WTC11 (cell line): ENCODE measurements around the gene P2RY4. TPM values are rescaled to one million over a fixed set of nuclear protein-coding genes. Genes with fewer than 3 reads are reported as not detected.

Source experiments
- ATAC-seq: fragments of 200-7000 bp; cut with Tn5 transposase; 2 replicates; pipeline ENCODE4 v1.10.0; 2021; ENCODE audit warnings: mild to moderate bottlenecking, moderate library complexity
- CTCF ChIA-PET: fragments of 300-600 bp; sonication (Branson Sonifier 250); formaldehyde crosslinking; loops from one replicate; lab custom pipeline; 2021; ENCODE audit warnings: antibody characterized with exemption; lab: Charles Lee
- POLR2A ChIA-PET: fragments of 350-600 bp; sonication (Branson Sonifier 250); formaldehyde crosslinking; loops from one replicate; lab custom pipeline; 2021; ENCODE audit warnings: antibody characterized with exemption; lab: Charles Lee
- DNase-seq: peaks from one replicate; pipeline ENCODE4 v3.0.0; 2021; ENCODE audit warnings: low spot score
- H3K27ac Mint-ChIP-seq: 2 replicates; pipeline ENCODE4 v1.8.0; 2021; ENCODE audit warnings: mixed read lengths
- H3K27me3 Mint-ChIP-seq: 2 replicates; pipeline ENCODE4 v1.8.0; 2021; ENCODE audit warnings: low read depth, mild to moderate bottlenecking, moderate library complexity, mixed read lengths
- H3K36me3 Mint-ChIP-seq: 2 replicates; pipeline ENCODE4 v1.8.0; 2021; ENCODE audit warnings: mixed read lengths
- H3K4me1 Mint-ChIP-seq: 2 replicates; pipeline ENCODE4 v1.8.0; 2022; ENCODE audit warnings: mixed read lengths
- H3K4me3 Mint-ChIP-seq: 2 replicates; pipeline ENCODE4 v1.8.0; 2021; ENCODE audit warnings: mild to moderate bottlenecking, moderate library complexity, mixed read lengths
- H3K9me3 Mint-ChIP-seq: 2 replicates; pipeline ENCODE4 v1.8.0; 2021; ENCODE audit warnings: mixed read lengths
- AR ChIP-seq: fragments of 250-450 bp; sonication (Bioruptor Pico); IDR thresholded peaks from 2 replicates; pipeline ENCODE4 v1.9.0; 2021; ENCODE audit warnings: mild to moderate bottlenecking
- ARID4B ChIP-seq: sonication (generic); formaldehyde crosslinking; IDR thresholded peaks from 2 replicates; pipeline ENCODE4 v1.8.0; 2023; ENCODE audit warnings: missing genetic modification reagents, mild to moderate bottlenecking, borderline replicate concordance
- CDX4 ChIP-seq: fragments of 250-450 bp; sonication (Bioruptor Pico); IDR thresholded peaks from 2 replicates; pipeline ENCODE4 v1.9.0; 2021; ENCODE audit warnings: moderate library complexity, mild to moderate bottlenecking, inconsistent platforms, borderline replicate concordance
- ETV6 ChIP-seq: sonication (generic); formaldehyde crosslinking; IDR thresholded peaks from 2 replicates; pipeline ENCODE4 v1.8.1; 2022; ENCODE audit warnings: mild to moderate bottlenecking, missing genetic modification reagents
- HMGXB4 ChIP-seq: sonication (generic); formaldehyde crosslinking; IDR thresholded peaks from 2 replicates; pipeline ENCODE4 v1.8.1; 2023; ENCODE audit warnings: mild to moderate bottlenecking, moderate library complexity, missing genetic modification reagents
- KAT7 ChIP-seq: sonication (generic); formaldehyde crosslinking; IDR thresholded peaks from 2 replicates; pipeline ENCODE4 v1.8.1; 2023; ENCODE audit warnings: missing genetic modification reagents, mild to moderate bottlenecking, borderline replicate concordance
- MYBL2 ChIP-seq: sonication (generic); formaldehyde crosslinking; IDR thresholded peaks from 2 replicates; pipeline ENCODE4 v1.8.1; 2023; ENCODE audit warnings: mild to moderate bottlenecking, moderate library complexity, missing genetic modification reagents
- NFYB ChIP-seq: sonication (generic); formaldehyde crosslinking; conservative IDR thresholded peaks from 2 replicates; pipeline ENCODE4 v1.8.0; 2022; ENCODE audit warnings: low read depth, missing genetic modification reagents
- OVOL2 ChIP-seq: fragments of 250-450 bp; sonication (Bioruptor Pico); IDR thresholded peaks from 2 replicates; pipeline ENCODE4 v1.9.0; 2021; ENCODE audit warnings: mild to moderate bottlenecking, borderline replicate concordance
- SP1 ChIP-seq: sonication (generic); formaldehyde crosslinking; conservative IDR thresholded peaks from 2 replicates; pipeline ENCODE4 v1.8.1; 2022; ENCODE audit warnings: missing genetic modification reagents
- ZNF219 ChIP-seq: sonication (generic); formaldehyde crosslinking; IDR thresholded peaks from 2 replicates; pipeline ENCODE4 v1.8.0; 2023; ENCODE audit warnings: missing genetic modification reagents, mild to moderate bottlenecking, borderline replicate concordance
- ZNF232 ChIP-seq: sonication (generic); formaldehyde crosslinking; IDR thresholded peaks from 2 replicates; pipeline ENCODE4 v1.8.0; 2022; ENCODE audit warnings: mild to moderate bottlenecking, missing genetic modification reagents
- total RNA-seq: library from RNA; stranded (reverse); gene quantifications from 3 replicates; pipeline ENCODE4 v1.2.3, GENCODE V29; 2021
- TF ChIP-seq, protein P1 (sequence below): sonication (generic); formaldehyde crosslinking; IDR thresholded peaks from 2 replicates; pipeline ENCODE4 v1.8.1; 2022; ENCODE audit warnings: low read depth, mild to moderate bottlenecking, moderate library complexity, missing genetic modification reagents, borderline replicate concordance
- TF ChIP-seq, protein P2 (sequence below): sonication (generic); formaldehyde crosslinking; IDR thresholded peaks from 2 replicates; pipeline ENCODE4 v1.8.1; 2023; ENCODE audit warnings: mild to moderate bottlenecking, missing genetic modification reagents, borderline replicate concordance

P2RY4 gene
- total RNA-seq, 1 experiment from 2014 or later: not detected

- H3K27me3 Mint-ChIP-seq: no peaks in the 10 kb centered on the region
- ChIA-PET CTCF (interaction anchor here (0.9 to 1.1 kb wide), 5 partner anchors 16 to 165 kb away, joined by 3 to 6 read pairs (median 3); partner anchors contain the start of gene IGBP1), POLR2A (interaction anchor here (1.1 kb wide), 1 partner anchor 219 kb away, joined by 3 read pairs; no protein-coding TSS in a partner anchor)
- peak within 1 kb of the TSS; percentile 86 for H3K27ac Mint-ChIP-seq
- ATAC-seq: peak; percentile 98
- peak; percentile 78 for DNase-seq
- peak within 1 kb of the TSS; percentile 96 for H3K4me3 Mint-ChIP-seq
- H3K36me3 Mint-ChIP-seq: peaks cover 19% of the 10 kb centered on the region
- no peaks in the 10 kb centered on the region for H3K9me3 Mint-ChIP-seq
- peaks cover 12% of the 10 kb centered on the region for H3K4me1 Mint-ChIP-seq
- TF ChIP-seq ARID4B (CRISPR knock-in tag) (no peak), ETV6 (CRISPR knock-in tag) (0 out of 2 replicates have a peak, but pooled peaks have one; percentile 31), HMGXB4 (CRISPR knock-in tag) (no peak), SP1 (0 out of 2 replicates have a peak, but pooled peaks have one; percentile 13), NFYB (CRISPR knock-in tag) (peak; percentile 35; the same call in 1 of the 2 replicates), KAT7 (CRISPR knock-in tag) (no peak), OVOL2 (no peak), MYBL2 (CRISPR knock-in tag) (peak; percentile 99)
- TF ChIP-seq, protein P1, sequence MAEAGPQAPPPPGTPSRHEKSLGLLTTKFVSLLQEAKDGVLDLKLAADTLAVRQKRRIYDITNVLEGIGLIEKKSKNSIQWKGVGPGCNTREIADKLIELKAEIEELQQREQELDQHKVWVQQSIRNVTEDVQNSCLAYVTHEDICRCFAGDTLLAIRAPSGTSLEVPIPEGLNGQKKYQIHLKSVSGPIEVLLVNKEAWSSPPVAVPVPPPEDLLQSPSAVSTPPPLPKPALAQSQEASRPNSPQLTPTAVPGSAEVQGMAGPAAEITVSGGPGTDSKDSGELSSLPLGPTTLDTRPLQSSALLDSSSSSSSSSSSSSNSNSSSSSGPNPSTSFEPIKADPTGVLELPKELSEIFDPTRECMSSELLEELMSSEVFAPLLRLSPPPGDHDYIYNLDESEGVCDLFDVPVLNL (CRISPR knock-in tag): peak; percentile 81
Observed at GRCh38 chrX:70289793-70290770, 30.1 kb upstream of the P2RY4 start, which contains the start of the genes KIF4A and PDZD11. Gene KIF4A (plus strand): TSS chrX:70290104. CDS start chrX:70290459, 355 bp downstream. Gene PDZD11 (minus strand): TSS chrX:70289927. CDS start chrX:70289341, 586 bp downstream.

DNA sequence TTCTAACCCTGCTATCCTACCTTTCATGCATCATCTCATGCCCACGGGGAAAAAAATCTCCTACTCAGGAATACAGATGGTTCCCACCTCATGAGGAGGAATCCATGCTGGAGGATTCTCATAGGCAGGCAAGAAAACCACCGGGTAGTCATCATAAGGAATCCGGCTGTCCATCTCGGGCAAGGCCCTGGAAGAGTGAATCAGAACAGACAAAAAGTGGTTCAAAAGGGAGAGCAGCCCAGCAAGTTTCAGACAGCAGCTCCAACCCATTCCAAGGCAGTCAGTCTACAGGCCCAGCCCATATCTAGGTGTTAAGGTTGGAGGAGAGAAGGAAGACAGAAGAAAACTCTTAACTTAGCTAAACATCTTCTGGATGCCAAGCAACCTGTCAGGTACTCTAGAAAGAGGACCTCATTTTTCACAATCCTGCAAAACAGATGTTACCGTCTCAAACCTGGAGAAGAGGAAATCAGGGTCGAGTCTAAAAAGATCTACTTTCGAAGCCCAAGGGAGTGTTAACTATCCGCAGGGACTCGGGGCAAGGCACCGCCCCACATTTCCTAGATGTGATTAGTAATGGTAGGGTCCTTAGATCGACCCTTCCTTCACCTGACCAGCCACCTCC lies 29.3 kb upstream of the P2RY4 start:
- Mint-ChIP-seq H3K4me3 (peak overlapping the region; percentile 96), H3K9me3 (no peaks in the 10 kb centered on the region), H3K4me1 (peaks cover 12% of the 10 kb centered on the region), H3K27me3 (no peaks in the 10 kb centered on the region), H3K36me3 (peaks cover 15% of the 10 kb centered on the region), H3K27ac (no peak overlapping the region; the same call in 1 of the 2 replicates)
- DNase-seq (no peak), ATAC-seq (peak; percentile 10; the same call in 1 of the 2 replicates)
- ChIA-PET POLR2A (interaction anchor here (1.1 kb wide), 1 partner anchor 220 kb away, joined by 3 read pairs; no protein-coding TSS in a partner anchor), CTCF (interaction anchor here (0.7 to 1.1 kb wide), 5 partner anchors 15 to 165 kb away, joined by 3 to 6 read pairs (median 4); partner anchors contain the start of gene IGBP1)
- TF ChIP-seq ZNF232: no peak
- TF ChIP-seq, protein P2, sequence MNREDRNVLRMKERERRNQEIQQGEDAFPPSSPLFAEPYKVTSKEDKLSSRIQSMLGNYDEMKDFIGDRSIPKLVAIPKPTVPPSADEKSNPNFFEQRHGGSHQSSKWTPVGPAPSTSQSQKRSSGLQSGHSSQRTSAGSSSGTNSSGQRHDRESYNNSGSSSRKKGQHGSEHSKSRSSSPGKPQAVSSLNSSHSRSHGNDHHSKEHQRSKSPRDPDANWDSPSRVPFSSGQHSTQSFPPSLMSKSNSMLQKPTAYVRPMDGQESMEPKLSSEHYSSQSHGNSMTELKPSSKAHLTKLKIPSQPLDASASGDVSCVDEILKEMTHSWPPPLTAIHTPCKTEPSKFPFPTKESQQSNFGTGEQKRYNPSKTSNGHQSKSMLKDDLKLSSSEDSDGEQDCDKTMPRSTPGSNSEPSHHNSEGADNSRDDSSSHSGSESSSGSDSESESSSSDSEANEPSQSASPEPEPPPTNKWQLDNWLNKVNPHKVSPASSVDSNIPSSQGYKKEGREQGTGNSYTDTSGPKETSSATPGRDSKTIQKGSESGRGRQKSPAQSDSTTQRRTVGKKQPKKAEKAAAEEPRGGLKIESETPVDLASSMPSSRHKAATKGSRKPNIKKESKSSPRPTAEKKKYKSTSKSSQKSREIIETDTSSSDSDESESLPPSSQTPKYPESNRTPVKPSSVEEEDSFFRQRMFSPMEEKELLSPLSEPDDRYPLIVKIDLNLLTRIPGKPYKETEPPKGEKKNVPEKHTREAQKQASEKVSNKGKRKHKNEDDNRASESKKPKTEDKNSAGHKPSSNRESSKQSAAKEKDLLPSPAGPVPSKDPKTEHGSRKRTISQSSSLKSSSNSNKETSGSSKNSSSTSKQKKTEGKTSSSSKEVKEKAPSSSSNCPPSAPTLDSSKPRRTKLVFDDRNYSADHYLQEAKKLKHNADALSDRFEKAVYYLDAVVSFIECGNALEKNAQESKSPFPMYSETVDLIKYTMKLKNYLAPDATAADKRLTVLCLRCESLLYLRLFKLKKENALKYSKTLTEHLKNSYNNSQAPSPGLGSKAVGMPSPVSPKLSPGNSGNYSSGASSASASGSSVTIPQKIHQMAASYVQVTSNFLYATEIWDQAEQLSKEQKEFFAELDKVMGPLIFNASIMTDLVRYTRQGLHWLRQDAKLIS: no peak
- TF ChIP-seq CDX4: no peak
- TF ChIP-seq AR (CRISPR knock-in tag): no peak
- TF ChIP-seq ZNF219: no peak
- no peak for TF ChIP-seq ETV6 (CRISPR knock-in tag)
